ENCODE data around the gene NACC2. TPM values are rescaled to one million over a fixed set of nuclear protein-coding genes. Genes with fewer than 3 reads are reported as not detected.
A peak's percentile ranks its signal among the peaks of the same experiment; 100 is the strongest.

NACC2 gene
- total and polyA plus RNA-seq, 2 of the 8 experiments (the other 6 are each of a cell fraction or from before 2014, with no cell fraction given) = 8.3 to 14.0 TPM

DNA sequence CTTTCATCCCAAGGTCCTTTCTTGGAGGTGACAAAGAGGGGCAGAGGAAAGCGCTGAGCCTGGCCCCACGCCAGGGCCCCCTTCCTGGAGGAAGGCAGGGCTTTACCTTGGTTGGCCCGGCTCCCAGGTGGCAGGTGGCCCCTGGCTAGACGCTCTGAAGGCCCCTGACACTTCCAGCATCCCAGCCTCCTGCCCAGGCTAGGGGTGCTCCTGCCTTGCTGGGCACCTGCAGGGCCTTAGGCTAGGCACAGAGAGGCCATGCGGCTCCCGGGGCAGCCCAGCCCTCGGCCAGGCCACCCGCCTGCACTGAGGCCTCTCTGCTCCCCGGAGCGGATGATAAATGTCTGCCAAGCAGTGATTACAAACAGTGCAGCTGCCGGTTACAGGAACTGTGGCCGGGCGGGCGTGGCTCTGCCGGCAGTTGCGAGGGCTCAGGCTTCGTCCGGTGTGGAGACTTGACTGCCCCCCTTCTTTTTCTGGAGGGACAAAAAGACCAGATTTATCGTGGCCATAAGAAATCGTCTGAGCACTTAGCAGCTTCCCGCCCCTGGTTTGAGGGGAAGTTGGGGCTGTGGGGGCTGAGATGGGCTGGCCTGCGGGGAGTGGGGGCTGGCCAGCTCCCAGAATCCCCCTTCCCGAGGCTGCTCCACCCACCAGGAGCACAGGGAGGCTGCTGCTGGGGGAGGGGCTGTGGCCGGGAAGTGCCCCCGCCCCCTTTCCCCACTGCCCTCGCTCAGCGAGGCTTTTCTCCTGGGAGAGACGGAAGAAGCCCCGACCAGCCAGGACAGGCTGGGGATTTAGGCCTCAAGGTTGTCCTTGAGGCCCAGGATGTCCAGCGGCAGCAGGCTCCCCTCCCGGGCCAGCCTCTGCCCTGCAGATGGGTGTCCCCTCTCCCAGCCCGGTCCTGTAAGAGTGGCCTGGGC lies 102.3 kb downstream of the NACC2 start (continued):
- 0 out of 2 replicates have a peak, but pooled peaks have one; percentile 30 for TF ChIP-seq TAF1 (IDR thresholded peaks at IDR 0.05; ENCODE audit: low read depth, low read length)
- no peak for TF ChIP-seq CEBPB (IDR thresholded peaks at IDR 0.05; ENCODE audit: low read depth, low read length)
- TF ChIP-seq ASH2L (IDR thresholded peaks at IDR 0.05; ENCODE audit: low read length) = peak; percentile 83
- peak; percentile 42; the same call in 1 of the 2 replicates for TF ChIP-seq RBBP5 (IDR thresholded peaks at IDR 0.05; ENCODE audit: borderline replicate concordance, low read depth, low read length)
- no peak for TF ChIP-seq CTBP2 (IDR thresholded peaks at IDR 0.05; ENCODE audit: borderline replicate concordance, insufficient read depth, insufficient read length, low read length)
